NCI-H1694 treated with DMSO at 0.1 percent for 48 hours (cell line): ENCODE results near the gene CXXC5.
"Not testable (repeated sequence)": the region's sequence is repeated elsewhere in the genome, so short reads cannot be mapped to it uniquely, and the experiment has no call there.

Source experiments
- DNase-seq: peaks from one replicate; lab custom pipeline; 2025; lab: John Stamatoyannopoulos, UW

Gene CXXC5

GRCh38 chr5:139648205-139649081 lies at the start of gene CXXC5:
Gene CXXC5 (plus strand): TSS chr5:139648349. CDS start chr5:139680524, 32,175 bp downstream.
- peak; percentile 38 for DNase-seq

GRCh38 chr5:139598601-139598965 lies 49.6 kb upstream of the CXXC5 start:
- DNase-seq = not testable (repeated sequence)

GRCh38 chr5:139600336-139600949 lies 47.7 kb upstream of the CXXC5 start:
- DNase-seq = no peak

- DNase-seq = no peak
These were observed 46.7 kb upstream of the CXXC5 start for GRCh38 chr5:139601429-139601828.

GRCh38 chr5:139601948-139602347 lies 46.2 kb upstream of the CXXC5 start:
- DNase-seq = not testable (repeated sequence)

- no peak for DNase-seq
These were observed 42.3 kb upstream of the CXXC5 start for GRCh38 chr5:139605887-139606286.

GRCh38 chr5:139611703-139612584 lies 36.2 kb upstream of the CXXC5 start:
- no peak for DNase-seq

- DNase-seq = no peak
These were observed 28.3 kb upstream of the CXXC5 start for GRCh38 chr5:139619861-139620260.

GRCh38 chr5:139625398-139625797 lies 22.8 kb upstream of the CXXC5 start:
- not testable (repeated sequence) for DNase-seq

GRCh38 chr5:139630855-139631254 lies 17.3 kb upstream of the CXXC5 start:
- no peak for DNase-seq

- no peak for DNase-seq
These were observed 16.5 kb upstream of the CXXC5 start for GRCh38 chr5:139631520-139632165.

- peak; percentile 66 for DNase-seq
These were observed 14.7 kb upstream of the CXXC5 start for GRCh38 chr5:139633295-139634027.

GRCh38 chr5:139634028-139634325 lies 14.2 kb upstream of the CXXC5 start:
- DNase-seq = no peak

- DNase-seq = no peak
These were observed 13.6 kb upstream of the CXXC5 start for GRCh38 chr5:139634541-139634940.

GRCh38 chr5:139635191-139635590 lies 13.0 kb upstream of the CXXC5 start:
- no peak for DNase-seq

GRCh38 chr5:139635606-139636206 lies 12.4 kb upstream of the CXXC5 start:
- DNase-seq = peak; percentile 22

GRCh38 chr5:139636207-139636792 lies 11.8 kb upstream of the CXXC5 start:
- no peak for DNase-seq

GRCh38 chr5:139636975-139637408 lies 11.2 kb upstream of the CXXC5 start:
- DNase-seq = peak; percentile 38

- DNase-seq = peak; percentile 50
These were observed 10.6 kb upstream of the CXXC5 start for GRCh38 chr5:139637438-139638089.
